CD4-positive, alpha-beta T cell treated with Interleukin-21 for 1 hour (primary cell): ENCODE measurements around the gene ABCA4.

Experiments used
- DNase-seq: peaks from one replicate; pipeline ENCODE4 v3.0.0-alpha.2; 2020

Gene ABCA4

GRCh38 chr1:94101613-94102525 lies 19.1 kb downstream of the ABCA4 start:
- no peak for DNase-seq

- DNase-seq = no peak
Observed at GRCh38 chr1:94100785-94101612, 19.9 kb downstream of the ABCA4 start.

- no peak for DNase-seq
Observed at GRCh38 chr1:94100129-94100784, 20.7 kb downstream of the ABCA4 start.

- DNase-seq = no peak
Observed at GRCh38 chr1:94099303-94099702, 21.6 kb downstream of the ABCA4 start.

DNA sequence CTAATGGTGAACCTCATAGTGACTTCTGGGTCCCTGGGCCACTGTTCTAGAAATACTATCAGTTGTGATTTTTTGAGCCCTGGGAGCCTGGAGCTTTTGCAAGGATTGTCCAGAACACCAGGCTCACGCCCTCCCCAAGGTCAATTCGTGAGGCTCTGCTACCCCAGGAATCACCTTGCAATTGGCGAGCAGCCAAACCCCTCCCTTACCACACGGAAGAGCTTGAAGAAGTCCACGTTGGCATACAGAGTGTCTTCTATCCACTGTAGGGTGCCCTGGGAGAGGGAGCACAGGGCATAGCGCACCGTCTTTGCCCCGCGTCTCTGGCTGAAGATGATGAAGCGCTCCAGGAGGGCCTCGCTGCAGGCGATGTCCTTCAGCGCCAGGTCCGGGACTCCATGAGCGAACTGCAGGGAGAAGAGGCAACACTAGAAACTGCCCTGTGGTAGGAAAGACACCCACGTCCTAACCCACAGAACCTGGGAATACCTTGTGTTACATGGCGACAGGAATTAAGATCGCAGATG lies 22.3 kb downstream of the ABCA4 start:
- no peak for DNase-seq

- DNase-seq = no peak
Observed at GRCh38 chr1:94096797-94097549, 24.0 kb downstream of the ABCA4 start.

GRCh38 chr1:94095744-94096469 lies 25.0 kb downstream of the ABCA4 start:
- DNase-seq = no peak

- DNase-seq = no peak
Observed at GRCh38 chr1:94095112-94095637, 25.8 kb downstream of the ABCA4 start.

DNA sequence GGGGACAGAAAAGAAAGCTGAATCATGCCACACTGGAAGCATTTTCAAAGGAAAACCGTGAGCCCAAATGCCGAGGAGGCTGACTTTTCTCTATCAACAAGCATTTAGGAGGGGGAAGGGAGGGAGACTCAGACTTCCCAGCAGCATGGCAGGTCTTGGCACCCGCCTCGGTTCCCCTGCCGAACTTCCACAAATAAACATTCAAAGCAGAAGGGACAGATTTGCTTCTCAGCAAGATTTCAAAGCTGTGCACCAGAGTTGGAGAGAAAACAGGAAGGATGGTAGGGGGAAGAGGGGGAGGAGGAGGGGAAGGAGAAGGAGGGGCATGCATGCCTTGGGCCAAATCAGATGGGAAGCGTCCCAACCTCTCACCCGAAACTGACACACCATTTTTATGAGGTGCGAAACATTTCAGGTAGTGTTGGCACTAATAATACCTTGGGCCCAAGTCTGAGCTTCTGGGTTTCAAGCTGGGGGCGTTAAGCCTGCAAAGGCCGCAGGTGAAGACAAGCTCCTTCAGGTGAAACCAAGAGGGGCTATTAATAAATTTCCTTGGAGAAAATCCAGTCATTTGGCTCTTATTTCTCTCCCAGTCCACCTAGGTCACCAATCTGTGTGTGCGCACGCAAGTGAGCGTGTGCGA lies 26.4 kb downstream of the ABCA4 start:
- DNase-seq = no peak

DNA sequence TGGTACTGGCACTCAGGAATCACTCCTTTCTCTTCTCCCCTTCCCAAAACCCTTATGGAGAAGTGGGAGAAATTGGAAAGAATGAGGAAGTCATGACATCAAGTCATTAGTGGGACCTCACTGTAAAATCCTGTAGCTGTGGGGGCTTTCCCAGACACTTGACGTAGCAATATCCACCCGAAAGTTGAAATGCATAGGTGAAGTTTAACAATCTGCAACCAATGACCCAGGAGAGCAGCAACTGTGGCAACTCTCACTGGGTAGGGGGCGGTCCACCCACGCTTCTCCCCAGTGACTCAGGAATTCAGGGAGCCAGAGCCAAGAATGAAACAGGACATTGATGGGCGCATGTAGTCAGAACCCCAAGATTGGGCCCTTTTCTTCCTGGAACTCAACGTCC lies 27.0 kb downstream of the ABCA4 start:
- no peak for DNase-seq

- DNase-seq = no peak
Observed at GRCh38 chr1:94093396-94093795, 27.6 kb downstream of the ABCA4 start.

- peak; percentile 1 for DNase-seq
Observed at GRCh38 chr1:94092210-94092613, 28.7 kb downstream of the ABCA4 start.

GRCh38 chr1:94090761-94091160 lies 30.2 kb downstream of the ABCA4 start:
- no peak for DNase-seq

- DNase-seq = no peak
Observed at GRCh38 chr1:94087193-94087592, 33.8 kb downstream of the ABCA4 start.

GRCh38 chr1:94084547-94084946 lies 36.4 kb downstream of the ABCA4 start:
- no peak for DNase-seq

- DNase-seq = no peak
Observed at GRCh38 chr1:94084085-94084484, 36.9 kb downstream of the ABCA4 start.

- no peak for DNase-seq
Observed at GRCh38 chr1:94083681-94084080, 37.3 kb downstream of the ABCA4 start.

DNA sequence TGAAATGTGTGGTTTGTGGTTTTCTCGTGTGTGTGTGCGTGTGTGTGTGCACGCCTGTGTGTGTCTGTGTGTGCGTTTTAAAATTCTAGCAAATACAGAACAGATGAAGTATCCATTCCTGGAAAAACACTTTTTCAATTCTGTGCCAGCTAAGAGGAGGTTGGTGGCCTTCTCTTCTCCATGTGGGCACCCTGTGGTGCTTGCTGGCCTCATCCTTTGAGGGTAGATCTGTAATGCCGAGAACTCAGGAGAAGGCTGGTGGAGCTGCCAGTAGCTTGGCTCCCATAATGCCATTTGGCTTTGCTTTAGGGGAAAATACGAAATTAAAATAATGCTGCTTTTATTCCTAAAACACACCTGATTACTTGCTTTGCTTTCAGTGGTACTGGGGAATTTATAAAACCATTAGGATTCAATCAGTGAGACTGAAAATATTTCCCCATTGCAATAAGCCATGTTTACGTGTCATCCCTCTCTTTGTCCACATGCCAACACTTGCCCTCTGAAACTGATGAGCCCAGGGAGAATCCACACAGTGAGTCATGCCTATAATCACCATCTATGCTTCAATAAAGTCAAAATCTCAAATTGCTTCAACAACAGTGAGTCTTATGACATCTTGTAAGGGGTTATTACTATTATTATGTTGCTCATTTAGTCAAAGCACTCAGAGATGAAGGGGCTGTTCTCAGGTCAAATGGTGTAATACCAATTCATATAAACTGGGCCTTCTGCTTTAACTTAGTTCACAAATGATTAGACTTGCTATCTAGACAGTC lies 39.2 kb downstream of the ABCA4 start:
- no peak for DNase-seq

DNA sequence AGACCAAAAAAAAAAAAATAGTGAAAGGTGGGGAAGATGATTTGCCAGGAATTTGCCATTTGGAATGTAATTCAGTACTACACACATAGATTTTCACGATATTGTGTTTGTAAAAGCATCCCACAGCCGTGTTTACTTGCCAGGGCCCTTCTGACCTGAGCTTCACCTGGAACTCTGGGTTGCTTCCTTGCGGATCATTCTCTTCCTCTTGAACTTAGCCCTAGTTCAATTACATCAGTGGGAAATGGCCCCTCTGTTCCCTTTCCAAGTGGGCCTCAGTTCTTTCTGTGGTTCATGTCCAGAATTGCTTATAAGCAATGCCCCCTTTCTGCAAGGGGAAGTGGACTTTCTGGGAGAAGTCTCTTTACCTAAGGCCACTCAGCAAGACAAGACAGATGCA lies 41.0 kb downstream of the ABCA4 start:
- DNase-seq = no peak
